Endodermal cell (in vitro differentiated cells): ENCODE measurements around the gene ZFTA. TPM values are rescaled to one million over a fixed set of nuclear protein-coding genes. Genes with fewer than 3 reads are reported as not detected.

ENCODE experiments used
- DNase-seq: peaks from one replicate; pipeline ENCODE4 v3.0.0-alpha.2; 2017
- H3K27ac ChIP-seq: 2 replicates; pipeline ENCODE4 v1.5.1; 2013; ENCODE audit warnings: mild to moderate bottlenecking, low read depth, low read length, moderate library complexity
- H3K27me3 ChIP-seq: 2 replicates; pipeline ENCODE4 v1.6.1; 2013; ENCODE audit warnings: mild to moderate bottlenecking, low read length, moderate library complexity; ENCODE audit not compliant: insufficient read depth, control insufficient read depth, poor library complexity, severe bottlenecking
- H3K36me3 ChIP-seq: 2 replicates; pipeline ENCODE4 v1.7.0; 2013; ENCODE audit warnings: mild to moderate bottlenecking, low read length, moderate library complexity; ENCODE audit not compliant: control insufficient read depth, insufficient read depth
- H3K4me1 ChIP-seq: one replicate; pipeline ENCODE4 v1.7.0; 2013; ENCODE audit warnings: low read length; ENCODE audit not compliant: control insufficient read depth, insufficient read depth
- H3K4me3 ChIP-seq: 2 replicates; pipeline ENCODE4 v1.5.1; 2013; ENCODE audit warnings: mild to moderate bottlenecking, low read length, moderate library complexity
- H3K9ac ChIP-seq: 2 replicates; pipeline ENCODE4 v1.6.1; 2013; ENCODE audit warnings: mild to moderate bottlenecking, low read length, moderate library complexity; ENCODE audit not compliant: poor library complexity, severe bottlenecking; ENCODE audit errors: extremely low read depth
- H3K9me3 ChIP-seq: 2 replicates; pipeline ENCODE4 v1.6.1; 2013; ENCODE audit warnings: mild to moderate bottlenecking, low read length, moderate library complexity; ENCODE audit not compliant: control insufficient read depth
- H3K27ac Mint-ChIP-seq: 2 replicates; pipeline ENCODE4 v1.8.0; 2020; ENCODE audit warnings: mixed read lengths
- H3K27me3 Mint-ChIP-seq: 2 replicates; pipeline ENCODE4 v1.8.0; 2021; ENCODE audit warnings: mild to moderate bottlenecking, mixed read lengths; ENCODE audit not compliant: insufficient read depth
- H3K36me3 Mint-ChIP-seq: 2 replicates; pipeline ENCODE4 v1.8.0; 2020; ENCODE audit warnings: low read depth, mixed read lengths
- H3K4me1 Mint-ChIP-seq: 2 replicates; pipeline ENCODE4 v1.8.0; 2020; ENCODE audit warnings: mixed read lengths
- H3K4me3 Mint-ChIP-seq: 2 replicates; pipeline ENCODE4 v1.8.0; 2020; ENCODE audit warnings: mild to moderate bottlenecking, moderate library complexity, mixed read lengths
- H3K9me3 Mint-ChIP-seq: 2 replicates; pipeline ENCODE4 v1.8.0; 2020; ENCODE audit warnings: mild to moderate bottlenecking, mixed read lengths
- CTCF ChIP-seq: fragments of 200-600 bp; sonication (generic); conservative IDR thresholded peaks from 2 replicates; pipeline ENCODE4 v1.5.0; 2021; ENCODE audit warnings: antibody characterized with exemption, mild to moderate bottlenecking
- WGBS, 2 experiments: methylation state at CpG; one replicate each; pipeline versions ENCODE4 v1.1.5 to v1.1.7; 2013; ENCODE audit warnings: missing lambda C conversion rate in 2 of 2, mixed read lengths in 1 of 2; ENCODE audit not compliant: insufficient coverage in 1 of 2, insufficient read length in 1 of 2; 5-methylcytosine and 5-hydroxymethylcytosine counted together
- total RNA-seq, 2 donors: library from RNA; stranded (reverse); fragmentation: NEBNext Ultra II Directional in 1 of 2; extraction: Animal tissue kit (Norgen Biotek cat#: 25700) in 1 of 2; gene quantifications; 2 replicates in 1 of 2; 3 replicates in 1 of 2; pipeline ENCODE4 v1.2.1, GENCODE V29; 2021

Gene ZFTA
- total RNA-seq, 2 donors from 2014 or later: 31.9 to 38.0 TPM

DNA sequence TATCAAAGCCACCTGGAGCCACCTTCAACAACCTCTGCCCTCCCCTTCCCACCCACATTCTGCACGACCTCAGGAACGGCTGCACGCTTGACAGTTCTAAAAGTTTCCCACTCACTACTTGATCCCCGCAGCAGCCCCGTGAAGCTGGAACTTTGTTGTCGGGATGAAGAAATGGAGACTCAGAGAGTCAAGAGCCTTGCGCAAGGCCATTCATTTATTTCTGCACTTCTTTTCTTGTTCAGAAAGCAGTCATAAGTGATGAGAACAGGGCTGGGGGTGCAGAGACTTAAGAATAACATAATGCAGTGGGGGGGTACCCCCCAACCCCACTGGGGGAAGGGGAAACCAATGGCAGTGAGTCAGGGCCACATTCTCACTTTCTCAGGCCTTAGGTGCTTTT is 2.2 kb upstream of the ZFTA start:
- H3K9ac ChIP-seq: no peak overlapping the region
- H3K9me3 Mint-ChIP-seq: no peaks in the 10 kb centered on the region
- WGBS, 2 experiments: 91 to 100% methylated on average over 2 to 7 of the region's 7 CpGs
- H3K4me1 Mint-ChIP-seq: peaks cover 28% of the 10 kb centered on the region
- H3K27me3 ChIP-seq: peaks cover 14% of the 10 kb centered on the region
- no peaks in the 10 kb centered on the region for H3K9me3 ChIP-seq
- no peak for TF ChIP-seq CTCF
- no peak for DNase-seq
- no peak overlapping the region for H3K27ac Mint-ChIP-seq
- no peak overlapping the region for H3K4me3 ChIP-seq
- H3K36me3 ChIP-seq: peaks cover under 1% of the 10 kb centered on the region
- no peak overlapping the region for H3K27ac ChIP-seq
- peaks cover 37% of the 10 kb centered on the region for H3K27me3 Mint-ChIP-seq
- no peaks in the 10 kb centered on the region for H3K36me3 Mint-ChIP-seq
- peak overlapping the region; percentile 91 for H3K4me3 Mint-ChIP-seq
- H3K4me1 ChIP-seq: no peaks in the 10 kb centered on the region

- 14 to 19% methylated on average over 29 to 35 of the region's 35 CpGs for WGBS, 2 experiments
- Histone ChIP-seq H3K27ac (peak overlapping the region; percentile 70), H3K27me3 (peaks cover 14% of the 10 kb centered on the region), H3K9me3 (no peaks in the 10 kb centered on the region), H3K4me3 (peak overlapping the region; percentile 76), H3K4me1 (peaks cover 2% of the 10 kb centered on the region), H3K36me3 (peaks cover 4% of the 10 kb centered on the region), H3K9ac (peak overlapping the region; percentile 34)
- peak; percentile 76 for DNase-seq
- no peaks in the 10 kb centered on the region for H3K9me3 Mint-ChIP-seq
- TF ChIP-seq CTCF: no peak
- peaks cover 33% of the 10 kb centered on the region for H3K27me3 Mint-ChIP-seq
- H3K4me1 Mint-ChIP-seq: peaks cover 33% of the 10 kb centered on the region
- H3K4me3 Mint-ChIP-seq: peak overlapping the region; percentile 91
- peak overlapping the region; percentile 72 for H3K27ac Mint-ChIP-seq
- peaks cover 2% of the 10 kb centered on the region for H3K36me3 Mint-ChIP-seq
These were observed 1.3 kb upstream of the ZFTA start for GRCh38 chr11:63769714-63770455.

DNA sequence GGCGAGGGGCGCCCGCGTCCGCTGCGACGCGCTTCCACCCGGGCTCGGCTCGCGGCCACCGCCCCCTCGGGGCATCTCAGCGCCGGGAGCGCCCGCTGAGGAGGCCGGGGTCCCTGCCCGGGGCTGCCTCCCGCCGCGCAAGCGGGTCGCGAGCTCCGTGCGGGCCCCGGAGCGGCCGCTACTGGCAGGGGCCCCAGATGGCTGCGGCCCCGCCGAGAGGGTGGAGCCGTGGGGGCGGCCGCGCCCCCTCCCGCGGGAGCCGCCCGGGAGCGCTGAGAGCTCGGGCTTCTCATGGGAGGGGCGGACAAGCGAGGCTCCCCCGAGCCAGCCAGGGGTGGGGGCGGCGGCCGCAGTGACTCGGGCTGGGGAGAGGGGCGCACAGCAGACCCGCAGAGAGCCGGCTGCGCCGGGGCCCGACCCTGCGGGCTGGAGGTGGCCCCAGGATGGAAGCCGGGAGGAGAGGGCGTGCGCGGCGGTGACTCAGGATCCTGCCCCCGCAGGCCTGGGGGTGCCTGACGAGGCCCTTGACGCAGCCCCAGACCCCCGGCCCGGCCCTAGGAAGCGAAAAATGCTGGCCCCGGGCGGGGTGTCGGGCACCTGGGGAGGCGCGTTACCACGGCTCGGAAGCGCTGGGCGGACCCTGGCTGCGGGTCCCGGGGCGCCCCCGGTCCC is 603 bp upstream of the ZFTA start:
- H3K27me3 ChIP-seq: peaks cover 14% of the 10 kb centered on the region
- H3K4me3 ChIP-seq: peak overlapping the region; percentile 76
- Mint-ChIP-seq H3K4me3 (peak overlapping the region; percentile 91), H3K4me1 (peaks cover 33% of the 10 kb centered on the region), H3K36me3 (peaks cover 2% of the 10 kb centered on the region), H3K9me3 (no peaks in the 10 kb centered on the region), H3K27me3 (peaks cover 29% of the 10 kb centered on the region), H3K27ac (no peak overlapping the region)
- H3K9ac ChIP-seq: peak overlapping the region; percentile 34
- DNase-seq: peak; percentile 66
- H3K4me1 ChIP-seq: peaks cover 5% of the 10 kb centered on the region
- peaks cover 4% of the 10 kb centered on the region for H3K36me3 ChIP-seq
- peak overlapping the region; percentile 70 for H3K27ac ChIP-seq
- H3K9me3 ChIP-seq: no peaks in the 10 kb centered on the region
- TF ChIP-seq CTCF: no peak
- 0 to 1% methylated on average over 13 to 82 of the region's 82 CpGs for WGBS, 2 experiments
